Left renal cortex interstitium (tissue), 4 donors: Measurements from ENCODE around the gene PDE1A. TPM values are rescaled to one million over a fixed set of nuclear protein-coding genes. Genes with fewer than 3 reads are reported as not detected.

Experiments
- DNase-seq, 4 donors: peaks; one replicate each; pipeline ENCODE4 v3.0.0-alpha.2; 2013; ENCODE audit warnings: low read depth in 4 of 4, low spot score in 2 of 4, missing footprints in 1 of 4
- polyA plus RNA-seq, 4 donors: library from polyadenylated mRNA; unstranded; fragments of 120-200 nt; gene quantifications; one replicate each; pipeline ENCODE4 v1.2.1, GENCODE V29; 2013; ENCODE audit not compliant: insufficient read length in 4 of 4

The PDE1A gene
- polyA plus RNA-seq = 10 to 100 TPM; 16.9 to 24.5 (median 20.7) TPM

GRCh38 chr2:182426918-182427240 is at the start of gene PDE1A:
TSS of gene PDE1A (minus strand) at chr2:182427036.
- DNase-seq = no peak

GRCh38 chr2:182473635-182474034 is 46.8 kb upstream of the PDE1A start:
- DNase-seq = no peak

DNA sequence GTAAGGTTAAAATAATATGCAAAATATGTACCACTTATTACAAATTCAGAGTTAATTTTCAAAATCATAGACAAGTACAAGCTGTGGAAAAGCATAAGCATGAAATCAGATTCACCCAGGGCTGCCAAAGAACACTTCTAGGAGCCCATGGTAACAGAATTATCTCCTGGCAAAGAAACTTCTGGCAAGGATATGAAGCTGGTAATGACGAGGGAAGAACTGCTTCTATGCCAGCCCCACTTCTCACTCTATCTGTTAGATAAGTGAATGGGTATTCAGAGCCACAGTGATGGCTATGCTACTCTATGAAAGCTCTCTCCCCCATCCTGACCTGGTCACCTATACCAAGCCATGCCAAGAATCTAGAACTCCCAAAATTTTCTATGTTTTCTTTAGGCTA is 36.9 kb upstream of the PDE1A start:
- no peak for DNase-seq

DNA sequence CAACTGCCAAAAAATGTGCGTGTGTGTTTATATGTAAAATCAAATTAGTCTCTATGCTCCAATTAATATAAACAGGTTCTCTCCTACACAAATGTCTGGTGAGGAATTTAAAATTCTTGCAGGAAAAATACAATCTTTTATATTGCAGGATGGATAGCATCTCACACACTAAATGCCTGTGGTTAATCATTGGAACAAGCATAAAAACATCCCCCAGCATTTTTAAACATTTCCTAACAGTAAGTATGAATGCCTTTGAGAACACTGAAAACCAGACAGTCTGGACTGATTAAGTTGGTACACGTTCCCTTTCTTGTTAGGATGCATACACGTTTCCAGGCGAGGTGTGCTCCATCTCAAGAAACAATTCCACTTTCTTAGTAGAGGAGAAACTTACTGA is 29.9 kb upstream of the PDE1A start:
- no peak for DNase-seq

GRCh38 chr2:182452456-182452990 is 25.7 kb upstream of the PDE1A start:
- DNase-seq = no peak

GRCh38 chr2:182448371-182448770 is 21.5 kb upstream of the PDE1A start:
- DNase-seq = no peak

DNA sequence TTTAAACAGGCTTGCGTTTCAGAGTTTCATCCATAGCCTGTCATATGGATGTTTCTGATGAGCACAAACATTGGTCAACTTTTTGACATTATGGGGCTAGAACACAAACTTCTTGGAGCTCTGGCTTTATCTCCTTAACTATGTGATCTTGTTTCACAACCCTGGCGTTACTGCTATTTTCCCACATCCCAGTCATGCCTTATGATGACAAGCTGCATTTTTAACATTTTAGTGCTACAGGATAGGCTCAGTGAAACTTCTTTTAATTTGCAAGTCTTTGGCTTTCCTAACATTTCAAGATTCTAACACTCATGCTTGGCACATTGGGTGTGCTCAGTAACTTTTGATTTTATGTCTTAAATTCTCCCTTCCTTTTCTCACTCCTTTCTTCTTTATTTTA is 21.0 kb upstream of the PDE1A start:
- no peak for DNase-seq

- DNase-seq = no peak
Measured at GRCh38 chr2:182447163-182447562, 20.3 kb upstream of the PDE1A start.

DNA sequence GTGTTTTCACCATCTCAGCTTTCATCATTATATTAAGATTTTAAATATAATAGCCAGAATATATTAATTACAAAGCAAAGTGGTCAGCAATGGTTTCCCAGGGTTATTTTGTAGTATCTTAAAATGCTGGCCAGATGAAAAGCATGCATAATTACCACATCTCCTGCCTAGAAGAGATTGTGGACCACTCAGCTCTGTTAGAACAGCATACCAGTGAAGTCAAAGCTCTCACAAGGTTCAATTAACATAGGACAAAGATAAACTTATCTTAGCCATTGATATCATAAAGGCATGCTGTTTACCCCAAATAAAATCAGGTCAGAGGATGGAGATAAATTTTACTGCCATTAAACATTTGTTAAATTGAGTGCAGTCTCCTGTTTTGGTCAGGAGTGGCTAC is 19.3 kb upstream of the PDE1A start:
- DNase-seq = no peak

DNA sequence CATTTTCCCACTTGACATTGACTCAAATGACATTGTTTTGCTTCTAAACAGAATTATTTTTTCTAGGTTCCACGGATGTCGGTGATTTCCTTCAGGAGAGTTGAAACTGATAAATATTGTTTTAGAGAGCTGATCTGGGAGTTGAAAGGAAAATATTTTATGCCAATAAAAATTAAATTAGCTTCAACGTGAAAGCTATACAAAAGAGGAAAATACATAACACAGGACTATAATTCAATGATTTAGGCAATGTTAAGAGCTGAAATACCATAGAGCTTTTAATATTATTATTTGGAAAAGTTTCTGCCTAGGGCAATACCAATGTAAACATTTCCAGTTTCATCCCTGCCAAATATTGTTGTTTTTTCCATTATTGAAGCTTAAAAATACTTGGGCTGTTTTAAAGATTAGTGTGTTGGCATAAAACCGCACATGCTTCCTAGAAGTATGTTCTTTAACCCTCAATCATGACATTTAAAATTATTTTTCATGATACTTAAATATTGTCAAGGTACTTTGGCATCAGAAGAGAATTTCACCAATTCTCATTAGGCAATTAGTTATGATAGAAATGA is 18.6 kb upstream of the PDE1A start:
- no peak for DNase-seq

- DNase-seq = no peak
Measured at GRCh38 chr2:182444806-182445205, 18.0 kb upstream of the PDE1A start.

DNA sequence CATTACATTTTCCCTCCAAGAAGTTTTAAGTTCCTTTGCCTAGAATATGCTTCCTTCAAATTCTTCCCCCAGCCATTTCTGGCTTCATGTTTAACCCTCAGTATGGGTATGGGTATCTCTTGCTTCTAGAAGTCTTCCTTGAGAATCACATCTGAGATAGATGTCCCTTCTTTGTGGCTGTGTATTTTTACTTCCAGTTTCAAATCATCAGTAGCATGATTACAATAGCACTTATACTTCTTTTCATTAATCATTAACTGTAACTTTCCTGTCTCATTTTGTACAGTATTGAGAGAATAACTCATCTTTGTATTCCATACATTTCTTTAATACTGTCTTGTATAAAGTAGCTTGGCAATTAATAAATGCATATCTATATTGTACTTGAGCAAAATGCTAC is 17.3 kb upstream of the PDE1A start:
- DNase-seq = no peak

DNA sequence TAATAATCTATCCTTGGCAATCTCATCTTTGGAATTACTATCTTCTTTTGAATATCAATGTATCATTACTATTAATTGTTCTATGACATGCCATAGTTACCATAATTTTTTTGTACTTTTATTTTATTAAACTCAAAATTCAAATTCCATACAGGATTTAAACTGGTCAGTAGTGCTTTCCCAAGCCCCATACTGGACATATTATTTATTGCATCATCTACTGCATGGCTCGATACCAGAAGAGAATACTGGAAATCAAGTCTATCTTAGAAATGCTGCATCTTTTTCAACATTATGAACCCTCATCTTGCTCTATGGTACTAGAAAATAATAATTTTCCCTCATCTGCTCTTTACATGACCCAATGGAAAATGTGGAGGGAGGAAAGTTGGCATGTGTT is 9.4 kb upstream of the PDE1A start:
- no peak for DNase-seq

DNA sequence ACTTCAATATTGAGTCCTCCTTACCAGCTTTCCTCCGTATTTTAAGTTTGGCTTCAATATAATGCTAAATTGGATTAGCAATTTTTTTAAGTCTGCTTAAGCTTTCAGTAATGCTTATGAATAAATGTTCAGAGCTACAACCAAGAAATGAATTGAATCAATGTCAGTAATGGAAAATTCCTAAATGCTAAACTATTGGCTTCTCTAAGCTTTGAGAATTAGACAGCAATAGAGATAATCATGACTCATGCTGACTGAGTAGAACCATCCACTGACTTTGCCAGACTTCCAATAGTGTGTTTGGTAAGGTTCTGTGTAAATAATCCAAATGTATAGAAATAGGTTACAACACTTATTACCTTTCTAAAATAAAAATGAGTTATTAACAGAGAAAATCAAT is 8.9 kb upstream of the PDE1A start:
- DNase-seq = no peak

DNA sequence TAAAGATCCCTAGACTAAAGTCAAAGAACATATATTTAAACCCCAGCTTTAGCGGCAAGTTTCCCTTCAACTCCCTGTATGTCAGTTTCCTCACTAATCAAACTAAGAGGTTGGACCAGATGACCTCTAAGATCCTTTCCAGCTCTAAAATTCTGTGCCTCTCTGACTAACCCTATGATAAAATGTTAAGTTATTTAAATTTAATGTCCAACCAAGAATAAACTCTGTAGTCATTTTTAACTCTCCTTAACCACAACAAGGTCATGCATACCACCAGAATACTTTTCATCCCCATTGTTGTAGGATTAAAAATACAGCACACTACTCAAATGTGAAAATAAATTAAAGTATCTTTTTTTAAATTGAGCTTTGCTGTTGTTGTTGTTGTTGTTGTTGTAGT is 5.2 kb upstream of the PDE1A start:
- DNase-seq = no peak

- no peak for DNase-seq
Measured at GRCh38 chr2:182428476-182428875, 1.6 kb upstream of the PDE1A start.

DNA sequence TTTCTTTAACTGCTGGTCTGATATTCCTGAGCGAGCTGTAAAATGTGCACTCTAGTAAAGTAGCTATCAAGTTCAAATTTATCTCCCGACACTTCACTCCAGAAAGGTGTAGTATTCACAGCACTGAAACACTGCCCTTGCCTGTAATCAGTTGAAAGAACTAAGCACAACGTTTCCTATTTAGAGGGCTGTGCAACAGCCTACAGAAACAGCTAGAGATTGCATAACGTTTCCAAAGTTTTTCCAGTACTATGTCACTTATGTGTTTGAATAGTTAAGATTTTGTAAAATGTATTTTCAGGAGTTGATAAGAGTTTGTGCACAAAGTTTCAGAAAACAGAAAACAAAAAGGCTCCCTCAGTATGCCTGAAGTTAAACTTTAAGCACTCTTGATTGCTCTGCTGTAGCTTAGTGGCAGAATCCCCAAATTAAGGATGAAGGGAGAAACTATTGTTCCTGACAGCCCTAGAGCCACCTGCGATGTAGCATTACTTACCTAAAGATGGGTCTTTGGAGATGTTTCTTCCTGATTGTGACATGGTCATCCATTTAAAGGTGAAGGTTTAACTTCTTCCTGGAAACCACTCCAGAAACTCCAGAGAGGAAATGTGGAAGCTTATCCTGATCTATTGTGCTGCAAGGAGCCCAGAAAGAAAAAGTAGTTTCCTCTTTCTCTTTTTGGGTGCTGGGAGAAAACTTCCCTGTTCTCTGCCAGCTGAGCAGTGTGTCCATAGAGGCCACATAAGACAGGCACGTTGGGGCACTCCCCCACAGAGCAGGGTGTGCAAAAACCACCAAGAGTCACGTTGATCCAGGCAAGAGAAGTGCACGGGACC is 536 bp downstream of the PDE1A start:
- DNase-seq = no peak

DNA sequence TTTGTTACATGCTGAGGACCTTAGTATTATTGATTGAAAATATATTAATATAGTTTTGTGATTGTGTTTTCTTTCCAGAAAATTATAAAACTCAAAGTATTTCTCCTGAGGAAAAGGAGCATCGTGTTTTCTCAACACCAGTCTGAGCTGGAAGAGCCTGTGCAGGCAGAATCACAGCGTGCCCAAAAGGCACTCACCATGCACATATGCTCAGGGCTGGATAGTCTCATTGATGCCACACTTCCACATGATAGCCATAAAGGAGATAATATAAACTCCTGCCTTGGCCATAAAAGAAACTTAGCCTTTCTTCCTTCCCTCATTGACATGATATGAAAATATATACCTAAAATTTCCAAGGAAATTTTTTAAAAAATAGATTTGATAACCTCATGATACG is 4.0 kb downstream of the PDE1A start:
- DNase-seq = no peak

DNA sequence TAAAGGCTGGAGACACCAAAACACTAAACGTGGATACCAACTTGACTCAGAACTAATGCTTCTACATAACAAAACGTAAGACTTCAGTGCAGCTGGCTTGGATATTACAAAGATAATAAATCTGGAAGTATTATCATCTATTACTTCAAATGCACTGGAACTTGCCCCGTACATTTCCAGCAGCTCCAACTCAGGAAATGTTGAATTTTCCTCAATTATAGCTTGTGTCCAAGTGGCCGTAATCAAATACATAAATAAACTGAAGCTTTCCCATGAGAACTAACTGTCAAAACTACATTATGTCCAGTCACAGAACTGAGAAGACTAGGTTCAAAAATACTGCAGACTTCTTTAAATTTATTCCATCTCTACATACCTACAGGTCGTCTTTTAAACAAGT is 6.2 kb downstream of the PDE1A start:
- no peak for DNase-seq

- no peak for DNase-seq
Measured at GRCh38 chr2:182416861-182417260, 10.0 kb downstream of the PDE1A start.

- no peak for DNase-seq
Measured at GRCh38 chr2:182416191-182416590, 10.6 kb downstream of the PDE1A start.

GRCh38 chr2:182415771-182416170 is 11.1 kb downstream of the PDE1A start:
- DNase-seq = no peak
